Thyroid gland (tissue), 4 donors: ENCODE measurements around the gene MSN.

Experiments
- CTCF ChIP-seq, 6 experiments: fragments of 200-600 bp in 3 of 6; fragments of 450-650 bp in 3 of 6; sonication (generic) in 3 of 6; IDR thresholded peaks; one replicate each; pipeline ENCODE4 v1.5.1; 2016 to 2019; ENCODE audit warnings: antibody characterized with exemption in 6 of 6, mild to moderate bottlenecking in 2 of 6, inconsistent platforms in 1 of 6, moderate library complexity in 1 of 6
- POLR2A ChIP-seq, 2 donors: fragments of 450-650 bp; IDR thresholded peaks; one replicate each; pipeline ENCODE4 v1.6.1; 2017; ENCODE audit warnings: antibody characterized with exemption in 2 of 2, mild to moderate bottlenecking in 2 of 2, moderate library complexity in 1 of 2

- TF ChIP-seq CTCF (IDR thresholded peaks at IDR 0.05) = no peak
- TF ChIP-seq POLR2A (IDR thresholded peaks at IDR 0.05) = no peak
Measured at GRCh38 chrX:65671966-65672365, 4.5 kb downstream of the MSN start.
